ENCODE results near the gene LCE4A. TPM values are rescaled to one million over a fixed set of nuclear protein-coding genes. Genes with fewer than 3 reads are reported as not detected.

The LCE4A gene
- total RNA-seq, 1 experiment from 2014 or later, result not detected

DNA sequence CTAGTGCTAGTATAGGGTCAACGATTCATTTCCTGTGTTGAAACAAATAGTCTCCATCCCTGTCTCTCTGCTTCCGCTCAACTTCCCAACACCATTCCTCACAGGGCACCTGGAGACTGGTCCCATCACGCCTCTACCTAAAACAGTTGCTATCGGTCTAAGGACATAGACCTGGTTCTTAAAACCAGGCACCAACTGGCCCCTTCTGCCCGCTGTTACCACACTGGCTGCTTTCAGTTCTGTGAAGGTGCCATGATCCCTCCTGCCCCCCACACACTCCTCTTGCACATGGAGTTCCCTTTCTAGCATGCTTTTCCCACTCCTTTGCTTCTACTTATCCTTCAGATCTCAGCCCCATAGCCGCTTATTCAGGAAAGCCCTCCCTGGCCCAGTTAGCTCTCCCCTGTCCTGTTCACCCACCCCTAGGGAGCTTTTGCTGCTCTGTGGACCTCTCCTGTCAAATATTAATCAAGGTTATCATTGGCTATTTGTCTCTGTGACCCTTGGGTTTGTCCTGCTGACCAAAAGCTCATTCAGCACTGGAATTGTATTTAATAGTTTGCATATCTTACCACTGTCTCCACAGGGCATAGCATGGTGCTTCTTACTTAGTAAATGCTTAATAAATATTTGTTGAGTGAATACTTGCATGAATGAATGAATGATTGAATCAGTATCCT, 37.9 kb downstream of the LCE4A start:
- DNase-seq (ENCODE audit: low spot score), result no peak

GRCh38 chr1:152747831-152748230, 39.9 kb downstream of the LCE4A start:
- DNase-seq (ENCODE audit: low spot score), result no peak

DNA sequence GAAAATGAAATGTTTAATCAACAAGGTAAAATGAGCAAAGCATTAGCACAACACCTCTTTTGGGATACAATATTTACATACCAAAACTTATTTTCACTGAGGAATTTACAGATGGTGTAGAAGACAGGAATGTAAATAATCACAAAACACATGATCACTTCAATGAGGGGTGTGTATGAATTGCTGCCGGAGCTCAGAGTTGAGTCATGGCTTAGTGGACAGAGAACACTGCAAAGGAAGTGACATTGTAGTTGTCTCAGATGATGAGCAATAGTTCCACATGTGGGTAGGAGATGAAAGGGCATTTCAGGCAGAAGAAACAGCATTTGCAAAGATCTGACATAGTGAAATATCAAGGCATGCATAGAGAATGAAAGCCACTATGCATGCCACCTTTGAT, 44.3 kb downstream of the LCE4A start:
- DNase-seq (ENCODE audit: low spot score), result peak; percentile 55

DNA sequence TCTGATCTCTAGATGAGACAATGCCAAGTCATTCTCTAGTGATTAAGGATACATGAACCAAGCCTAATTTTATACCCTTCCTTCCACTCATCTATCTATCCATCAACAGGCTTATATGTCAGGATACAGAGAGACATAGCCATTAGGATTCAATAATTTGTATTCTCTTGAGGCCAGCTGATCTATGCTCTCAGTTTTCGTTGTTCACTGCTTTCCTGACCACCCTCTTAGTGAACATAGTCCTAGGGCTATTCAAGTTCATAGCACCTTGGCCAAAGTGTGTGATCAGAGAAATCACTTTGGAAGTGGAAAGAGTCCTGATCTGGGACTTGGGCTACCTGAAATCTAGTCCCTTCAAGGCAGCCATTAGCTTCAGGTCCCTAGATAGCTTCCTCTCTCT, 45.6 kb downstream of the LCE4A start:
- no peak for DNase-seq (ENCODE audit: low spot score)

- no peak for DNase-seq (ENCODE audit: low spot score)
Measured at GRCh38 chr1:152756872-152757271, 48.9 kb downstream of the LCE4A start.

GRCh38 chr1:152757747-152758146, 49.8 kb downstream of the LCE4A start, which contains the start of gene KPRP:
Gene KPRP, plus strand, starts transcription at chr1:152758025. Its CDS starts 1,564 bp downstream, at chr1:152759589.
- no peak for DNase-seq (ENCODE audit: low spot score)

DNA sequence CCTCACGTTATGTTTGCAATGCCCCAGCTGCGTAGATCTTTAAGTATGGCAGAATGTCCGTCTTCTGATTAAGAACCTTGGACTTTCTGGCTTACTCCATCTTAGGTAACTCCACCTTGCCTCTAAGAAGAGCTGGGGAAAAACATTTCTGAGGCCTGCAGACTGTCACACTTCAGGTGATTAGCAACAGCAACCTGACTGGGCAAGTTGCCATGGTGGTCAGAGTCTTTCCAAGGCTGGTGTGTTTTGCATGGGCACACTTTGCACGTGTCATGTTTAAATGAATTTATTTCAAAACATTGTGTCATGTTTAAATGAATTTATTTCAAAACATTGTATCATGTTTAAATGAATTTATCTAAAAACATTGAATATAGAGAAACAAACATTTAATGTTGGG, 50.7 kb downstream of the LCE4A start:
- no peak for DNase-seq (ENCODE audit: low spot score)

Other genes starting within 250 kb of the LCE4A start
- gene LCE5A, start 197.4 kb upstream of the LCE4A start, total RNA-seq (2014; rRNA removed; shearing (Covaris generic)), result not detected in 2 replicates
- not detected in 2 replicates for gene CRCT1, start 193.7 kb upstream of the LCE4A start, total RNA-seq (2014; rRNA removed; shearing (Covaris generic))
- not detected in 2 replicates for gene LCE3E, start 141.4 kb upstream of the LCE4A start, total RNA-seq (2014; rRNA removed; shearing (Covaris generic))
- not detected in 2 replicates for gene LCE3D, start 127.6 kb upstream of the LCE4A start, total RNA-seq (2014; rRNA removed; shearing (Covaris generic))
- not detected in 2 replicates for gene LCE3C, start 107.9 kb upstream of the LCE4A start, total RNA-seq (2014; rRNA removed; shearing (Covaris generic))
- not detected in 2 replicates for gene LCE3B, start 94.3 kb upstream of the LCE4A start, total RNA-seq (2014; rRNA removed; shearing (Covaris generic))
- not detected in 2 replicates for gene LCE3A, start 85.1 kb upstream of the LCE4A start, total RNA-seq (2014; rRNA removed; shearing (Covaris generic))
- gene LCE2D, start 44.8 kb upstream of the LCE4A start, total RNA-seq (2014; rRNA removed; shearing (Covaris generic)), result not detected in 2 replicates
- gene LCE2C, start 32.9 kb upstream of the LCE4A start, total RNA-seq (2014; rRNA removed; shearing (Covaris generic)), result not detected in 2 replicates
- not detected in 2 replicates for gene LCE2B, start 22.0 kb upstream of the LCE4A start, total RNA-seq (2014; rRNA removed; shearing (Covaris generic))
- gene LCE2A, start 9.8 kb upstream of the LCE4A start, total RNA-seq (2014; rRNA removed; shearing (Covaris generic)), result not detected in 2 replicates
- gene KPRP, start 49.9 kb downstream of the LCE4A start, total RNA-seq (2014; rRNA removed; shearing (Covaris generic)), result not detected in 2 replicates
- not detected in 2 replicates for gene LCE1F, start 67.0 kb downstream of the LCE4A start, total RNA-seq (2014; rRNA removed; shearing (Covaris generic))
- not detected in 2 replicates for gene LCE1E, start 78.1 kb downstream of the LCE4A start, total RNA-seq (2014; rRNA removed; shearing (Covaris generic))
- not detected in 2 replicates for gene LCE1D, start 88.6 kb downstream of the LCE4A start, total RNA-seq (2014; rRNA removed; shearing (Covaris generic))
- not detected in 2 replicates for gene LCE1C, start 98.5 kb downstream of the LCE4A start, total RNA-seq (2014; rRNA removed; shearing (Covaris generic))
- gene LCE1B, start 103.8 kb downstream of the LCE4A start, total RNA-seq (2014; rRNA removed; shearing (Covaris generic)), result not detected in 2 replicates
- gene LCE1A, start 119.3 kb downstream of the LCE4A start, total RNA-seq (2014; rRNA removed; shearing (Covaris generic)), result not detected in 2 replicates
- not detected in 2 replicates for gene LCE6A, start 134.7 kb downstream of the LCE4A start, total RNA-seq (2014; rRNA removed; shearing (Covaris generic))
- gene LCE7A, start 151.8 kb downstream of the LCE4A start, total RNA-seq (2014; rRNA removed; shearing (Covaris generic)), result not detected in 2 replicates
- not detected in 2 replicates for gene SMCP, start 170.2 kb downstream of the LCE4A start, total RNA-seq (2014; rRNA removed; shearing (Covaris generic))
- gene IVL, start 200.4 kb downstream of the LCE4A start, total RNA-seq (2014; rRNA removed; shearing (Covaris generic)), result not detected in 2 replicates
- gene SPRR5, start 239.0 kb downstream of the LCE4A start, total RNA-seq (2014; rRNA removed; shearing (Covaris generic)), result not detected in 2 replicates

Measured in H4 (cell line).